Panc1 (cell line): Measurements from ENCODE around the gene CEACAM3. TPM values are rescaled to one million over a fixed set of nuclear protein-coding genes. Genes with fewer than 3 reads are reported as not detected.

Source experiments
- ATAC-seq: fragments of 200-7000 bp; cut with Tn5 transposase; 2 replicates; pipeline ENCODE4 v1.9.1; 2020; ENCODE audit warnings: mild to moderate bottlenecking, moderate library complexity
- BruUV-seq: library from RNA; stranded (reverse); fragments of 400-500 nt; replicated peaks from 2 replicates; lab custom pipeline; 2021; lab: Mats Ljungman, UMichigan
- CTCF ChIA-PET: fragments of 300-600 bp; sonication (Branson Sonifier 250); formaldehyde crosslinking; loops from one replicate; lab custom pipeline; 2022; ENCODE audit warnings: antibody characterized with exemption; lab: Charles Lee
- POLR2A ChIA-PET: fragments of 300-600 bp; sonication (Branson Sonifier 250); formaldehyde crosslinking; loops from one replicate; lab custom pipeline; 2022; ENCODE audit warnings: antibody characterized with exemption; lab: Charles Lee
- DNase-seq: peaks from one replicate; pipeline ENCODE4 v3.0.0-alpha.2; 2010; ENCODE audit warnings: low read depth, low spot score
- H3K27ac ChIP-seq: 2 replicates; pipeline ENCODE4 v1.5.1; 2011; ENCODE audit warnings: mild to moderate bottlenecking, low read length, inconsistent platforms
- H3K27me3 ChIP-seq: fragments of 200-500 bp; sonication (Bioruptor generic); 2 replicates; pipeline ENCODE4 v1.6.0; 2014; ENCODE audit warnings: low read length, inconsistent platforms; ENCODE audit not compliant: control insufficient read depth, insufficient read depth
- H3K36me3 ChIP-seq: fragments of 200-500 bp; sonication (Bioruptor generic); 2 replicates; pipeline ENCODE4 v1.5.1; 2014; ENCODE audit warnings: inconsistent platforms, mild to moderate bottlenecking, low read length, moderate library complexity; ENCODE audit not compliant: control insufficient read depth, insufficient read depth
- H3K4me1 ChIP-seq: 2 replicates; pipeline ENCODE4 v1.5.1; 2011; ENCODE audit warnings: inconsistent platforms, mild to moderate bottlenecking, low read length, moderate library complexity; ENCODE audit not compliant: control insufficient read depth, insufficient read depth
- H3K4me3 ChIP-seq, 2 experiments: 2 replicates each; pipeline ENCODE4 v1.5.1; 2011 to 2012; ENCODE audit warnings: low read depth in 2 of 2, low read length in 2 of 2, mild to moderate bottlenecking in 2 of 2, inconsistent platforms in 1 of 2, moderate library complexity in 1 of 2
- H3K9me3 ChIP-seq: fragments of 200-500 bp; sonication (Bioruptor generic); 2 replicates; pipeline ENCODE4 v1.5.1; 2014; ENCODE audit warnings: low read depth, mild to moderate bottlenecking, inconsistent platforms, low read length, moderate library complexity; ENCODE audit not compliant: control insufficient read depth, insufficient read depth
- CTCF ChIP-seq: fragments of 450-650 bp; IDR thresholded peaks from 2 replicates; pipeline ENCODE4 v1.5.1; 2017; ENCODE audit warnings: mild to moderate bottlenecking
- POLR2AphosphoS5 ChIP-seq: IDR thresholded peaks from 2 replicates; pipeline ENCODE4 v1.6.1; 2012; ENCODE audit warnings: mild to moderate bottlenecking, low read depth, low read length, moderate library complexity
- REST ChIP-seq, 2 experiments: IDR thresholded peaks; 2 replicates each; pipeline ENCODE4 v1.6.1; 2011 to 2012; ENCODE audit warnings: low read depth in 2 of 2, control low read depth in 1 of 2, low read length in 1 of 2, mild to moderate bottlenecking in 1 of 2, moderate library complexity in 1 of 2; ENCODE audit not compliant: insufficient read depth in 1 of 2
- SIN3A ChIP-seq: IDR thresholded peaks from 2 replicates; pipeline ENCODE4 v1.6.1; 2012; ENCODE audit warnings: low read depth, mild to moderate bottlenecking, low read length, moderate library complexity, borderline replicate concordance; ENCODE audit not compliant: insufficient read depth
- TCF7L2 ChIP-seq: IDR thresholded peaks from 2 replicates; pipeline ENCODE4 v1.6.1; 2011; ENCODE audit warnings: mild to moderate bottlenecking, low read depth, low read length, inconsistent platforms
- in situ Hi-C: cut with HindIII; loops from 2 replicates; pipeline ENCODE4 v1.10.0; 2016; ENCODE audit warnings: low sequenced_read_pairs, low pct_unique_long_range_greater_than_20kb
- intact Hi-C: fragments of 100-400 bp; cut with micrococcal nuclease; formaldehyde crosslinking; loops from one replicate; pipeline ENCODE4 v1.10.0; 2022; ENCODE audit not compliant: unreplicated experiment
- total RNA-seq: library from RNA; stranded (reverse); gene quantifications from one replicate; pipeline ENCODE4 v1.2.1, GENCODE V29; 2021; ENCODE audit not compliant: unreplicated experiment

The CEACAM3 gene
- total RNA-seq, 1 experiment from 2014 or later: not detected

GRCh38 chr19:41847351-41848105, 51.1 kb downstream of the CEACAM3 start:
- BruUV-seq: no TSS peak
- Histone ChIP-seq H3K27me3 (peaks cover under 1% of the 10 kb centered on the region; the same call in 1 of the 2 replicates), H3K36me3 (no peaks in the 10 kb centered on the region), H3K4me1 (no peaks in the 10 kb centered on the region), H3K4me3 (no peak overlapping the region), H3K9me3 (no peaks in the 10 kb centered on the region), H3K27ac (no peak overlapping the region)
- TF ChIP-seq SIN3A (no peak), TCF7L2 (no peak), REST (IDR thresholded peaks at IDR 0.05; ENCODE audit: insufficient read depth in 1 of 2, low read depth in 2 of 2, low read length in 1 of 2) (no peak), CTCF (no peak), POLR2AphosphoS5 (no peak)
- intact Hi-C loops: no loop called here
- ChIA-PET CTCF (no interaction called here), POLR2A (no interaction called here)
- in situ Hi-C loops: no loop called here
- ATAC-seq (no peak), DNase-seq (no peak)

GRCh38 chr19:41848666-41849065, 52.3 kb downstream of the CEACAM3 start:
- Histone ChIP-seq H3K36me3 (no peaks in the 10 kb centered on the region), H3K4me1 (no peaks in the 10 kb centered on the region), H3K4me3 (no peak overlapping the region), H3K27me3 (peaks cover 7% of the 10 kb centered on the region), H3K27ac (no peak overlapping the region), H3K9me3 (no peaks in the 10 kb centered on the region)
- ATAC-seq (no peak), DNase-seq (no peak)
- ChIA-PET CTCF (no interaction called here), POLR2A (no interaction called here)
- intact Hi-C loops (no loop called here), in situ Hi-C loops (no loop called here)
- no peak for TF ChIP-seq TCF7L2
- no peak for TF ChIP-seq SIN3A
- TF ChIP-seq REST (IDR thresholded peaks at IDR 0.05; ENCODE audit: insufficient read depth in 1 of 2, low read depth in 2 of 2, low read length in 1 of 2): no peak
- no peak for TF ChIP-seq CTCF
- BruUV-seq: no TSS peak
